Thymus (tissue), 11 donors: Measurements from ENCODE around the gene KRT76. TPM values are rescaled to one million over a fixed set of nuclear protein-coding genes. Genes with fewer than 3 reads are reported as not detected.

ENCODE experiments used
- DNase-seq, 9 donors: peaks; one replicate each; pipeline ENCODE4 v3.0.0-alpha.2; 2013; ENCODE audit warnings: low spot score in 9 of 9, low read depth in 6 of 9, missing footprints in 1 of 9
- H3K27ac ChIP-seq, 2 donors: one replicate each; pipeline ENCODE4 v1.5.1; 2013; ENCODE audit warnings: control low read depth in 1 of 2, low read depth in 1 of 2, low read length in 1 of 2, mild to moderate bottlenecking in 1 of 2, moderate library complexity in 1 of 2
- H3K27me3 ChIP-seq, 2 donors: one replicate each; pipeline ENCODE4 v1.5.1; 2013; ENCODE audit warnings: low read length in 1 of 2; ENCODE audit not compliant: control insufficient read depth in 2 of 2, insufficient read depth in 1 of 2
- H3K36me3 ChIP-seq, 2 donors: one replicate each; pipeline ENCODE4 v1.5.1; 2013; ENCODE audit warnings: low read length in 1 of 2, mild to moderate bottlenecking in 1 of 2, moderate library complexity in 1 of 2; ENCODE audit not compliant: control insufficient read depth in 2 of 2, insufficient read depth in 2 of 2
- H3K4me1 ChIP-seq, 2 donors: one replicate each; pipeline ENCODE4 v1.5.1; 2013; ENCODE audit warnings: low read length in 2 of 2; ENCODE audit not compliant: control insufficient read depth in 2 of 2, insufficient read depth in 2 of 2
- H3K4me3 ChIP-seq, 2 donors: one replicate each; pipeline ENCODE4 v1.5.1; 2013; ENCODE audit warnings: low read length in 2 of 2, control low read depth in 1 of 2, mild to moderate bottlenecking in 1 of 2
- H3K9me3 ChIP-seq, 2 donors: one replicate each; pipeline ENCODE4 v1.5.1; 2013; ENCODE audit warnings: low read length in 1 of 2, mild to moderate bottlenecking in 1 of 2; ENCODE audit not compliant: control insufficient read depth in 2 of 2, insufficient read depth in 1 of 2
- WGBS: extraction: QIAGEN DNeasy Blood & Tissue Kit; methylation state at CpG from one replicate; pipeline ENCODE4 v1.1.7; 2013; 5-methylcytosine and 5-hydroxymethylcytosine counted together
- polyA plus RNA-seq: library from polyadenylated mRNA; stranded (reverse); fragments of 200-250 nt; gene quantifications from one replicate; pipeline ENCODE4 v1.2.3, GENCODE V29; 2013
- total RNA-seq: library from RNA; stranded (reverse); fragments of 120-200 nt; gene quantifications from one replicate; pipeline ENCODE4 v1.2.4, GENCODE V29; 2013
- donor health status: healthy.

KRT76 gene
- total and polyA plus RNA-seq, 2 donors = 0.14 to 0.91 TPM

GRCh38 chr12:52776435-52776834, 710 bp downstream of the KRT76 start:
- 95% methylated on average over 5 of the region's 5 CpGs for WGBS
- H3K4me3 ChIP-seq = no peak overlapping the region
- H3K4me1 ChIP-seq = no peaks in the 10 kb centered on the region
- H3K27me3 ChIP-seq = peaks cover 0 to 6% of the 10 kb centered on the region in 2 donors
- H3K36me3 ChIP-seq = no peaks in the 10 kb centered on the region
- no peaks in the 10 kb centered on the region for H3K9me3 ChIP-seq
- DNase-seq = no peak
- H3K27ac ChIP-seq = no peak overlapping the region

GRCh38 chr12:52774629-52775250, 2.4 kb downstream of the KRT76 start:
- Histone ChIP-seq H3K27me3 (peaks cover 0 to 6% of the 10 kb centered on the region in 2 donors), H3K36me3 (no peaks in the 10 kb centered on the region), H3K4me3 (no peak overlapping the region), H3K27ac (no peak overlapping the region), H3K9me3 (no peaks in the 10 kb centered on the region), H3K4me1 (no peaks in the 10 kb centered on the region)
- WGBS = 88% methylated on average over 8 of the region's 8 CpGs
- no peak for DNase-seq

GRCh38 chr12:52772772-52773171, 4.4 kb downstream of the KRT76 start:
- H3K4me1 ChIP-seq = no peaks in the 10 kb centered on the region
- H3K36me3 ChIP-seq = no peaks in the 10 kb centered on the region
- H3K27ac ChIP-seq = no peak overlapping the region
- peaks cover 0 to 6% of the 10 kb centered on the region in 2 donors for H3K27me3 ChIP-seq
- H3K4me3 ChIP-seq = no peak overlapping the region
- no peak for DNase-seq
- WGBS = 76% methylated on average over 3 of the region's 3 CpGs
- no peaks in the 10 kb centered on the region for H3K9me3 ChIP-seq

GRCh38 chr12:52772188-52772587, 5.0 kb downstream of the KRT76 start:
- H3K36me3 ChIP-seq = no peaks in the 10 kb centered on the region
- no peaks in the 10 kb centered on the region for H3K4me1 ChIP-seq
- peaks cover 0 to 6% of the 10 kb centered on the region in 2 donors for H3K27me3 ChIP-seq
- 95% methylated on average over 4 of the region's 4 CpGs for WGBS
- no peak overlapping the region for H3K4me3 ChIP-seq
- H3K27ac ChIP-seq = no peak overlapping the region
- no peak for DNase-seq
- H3K9me3 ChIP-seq = no peaks in the 10 kb centered on the region

GRCh38 chr12:52771505-52771904, 5.6 kb downstream of the KRT76 start:
- H3K4me3 ChIP-seq = no peak overlapping the region
- peaks cover 0 to 2% of the 10 kb centered on the region in 2 donors for H3K27me3 ChIP-seq
- DNase-seq = no peak
- H3K4me1 ChIP-seq = no peaks in the 10 kb centered on the region
- WGBS = 95% methylated on average over 4 of the region's 4 CpGs
- no peaks in the 10 kb centered on the region for H3K36me3 ChIP-seq
- H3K27ac ChIP-seq = no peak overlapping the region
- no peaks in the 10 kb centered on the region for H3K9me3 ChIP-seq

- Histone ChIP-seq H3K4me1 (no peaks in the 10 kb centered on the region), H3K9me3 (no peaks in the 10 kb centered on the region), H3K27ac (no peak overlapping the region), H3K27me3 (peaks cover 0 to 2% of the 10 kb centered on the region in 2 donors), H3K36me3 (no peaks in the 10 kb centered on the region), H3K4me3 (no peak overlapping the region)
- 88% methylated on average over 6 of the region's 6 CpGs for WGBS
- no peak for DNase-seq
Observed at GRCh38 chr12:52771088-52771487, 6.1 kb downstream of the KRT76 start.

GRCh38 chr12:52769946-52770345, 7.2 kb downstream of the KRT76 start:
- H3K4me3 ChIP-seq = no peak overlapping the region
- no peak overlapping the region for H3K27ac ChIP-seq
- no peak for DNase-seq
- no peaks in the 10 kb centered on the region for H3K36me3 ChIP-seq
- peaks cover 0 to 2% of the 10 kb centered on the region in 2 donors for H3K27me3 ChIP-seq
- no peaks in the 10 kb centered on the region for H3K9me3 ChIP-seq
- no peaks in the 10 kb centered on the region for H3K4me1 ChIP-seq

- Histone ChIP-seq H3K9me3 (no peaks in the 10 kb centered on the region), H3K36me3 (no peaks in the 10 kb centered on the region), H3K4me3 (no peak overlapping the region), H3K4me1 (no peaks in the 10 kb centered on the region), H3K27ac (no peak overlapping the region), H3K27me3 (peaks cover 0 to 2% of the 10 kb centered on the region in 2 donors)
- 73% methylated on average over 3 of the region's 3 CpGs for WGBS
- DNase-seq = no peak
Observed at GRCh38 chr12:52769354-52769753, 7.8 kb downstream of the KRT76 start.

GRCh38 chr12:52768479-52769200, 8.5 kb downstream of the KRT76 start:
- 84% methylated on average over 10 of the region's 10 CpGs for WGBS
- DNase-seq = no peak
- no peak overlapping the region for H3K4me3 ChIP-seq
- no peaks in the 10 kb centered on the region for H3K4me1 ChIP-seq
- no peak overlapping the region for H3K27ac ChIP-seq
- H3K27me3 ChIP-seq = peaks cover 0 to 2% of the 10 kb centered on the region in 2 donors
- no peaks in the 10 kb centered on the region for H3K36me3 ChIP-seq
- no peaks in the 10 kb centered on the region for H3K9me3 ChIP-seq
